GM23338 (cell line): ENCODE results near the gene TASL.
"Not testable (repeated sequence)": the region's sequence is repeated elsewhere in the genome, so short reads cannot be mapped to it uniquely, and the experiment has no call there.

Experiments
- CREB1 ChIP-seq: fragments of 250-450 bp; sonication (Bioruptor Pico); IDR thresholded peaks from 2 replicates; pipeline ENCODE4 v1.5.0; 2020; ENCODE audit warnings: low read depth, mild to moderate bottlenecking, moderate library complexity
- EZH2 ChIP-seq: fragments of 200-600 bp; sonication (generic); IDR thresholded peaks from one replicate; pipeline ENCODE4 v1.8.0; 2017; ENCODE audit warnings: antibody characterized with exemption, mild to moderate bottlenecking, low read depth; ENCODE audit not compliant: unreplicated experiment
- EZH2phosphoT487 ChIP-seq: fragments of 200-600 bp; sonication (generic); IDR thresholded peaks from one replicate; pipeline ENCODE4 v1.8.1; 2018; ENCODE audit warnings: antibody characterized with exemption; ENCODE audit not compliant: unreplicated experiment
- TF ChIP-seq, protein P1 (sequence below): IDR thresholded peaks from one replicate; pipeline ENCODE4 v1.6.1; 2018; ENCODE audit warnings: antibody characterized with exemption; ENCODE audit not compliant: unreplicated experiment
- TF ChIP-seq, protein P2 (sequence below), 2 experiments: fragments of 200-600 bp in 1 of 2; sonication (generic) in 1 of 2; conservative IDR thresholded peaks; 2 replicates each; pipeline versions ENCODE4 v1.5.1 to v1.6.1; 2016 to 2017; ENCODE audit warnings: antibody characterized with exemption in 2 of 2, low read depth in 2 of 2, mild to moderate bottlenecking in 2 of 2, moderate library complexity in 1 of 2
- TF ChIP-seq, protein P3 (sequence below): IDR thresholded peaks from 2 replicates; pipeline ENCODE4 v1.6.1; 2016; ENCODE audit warnings: antibody characterized with exemption

DNA sequence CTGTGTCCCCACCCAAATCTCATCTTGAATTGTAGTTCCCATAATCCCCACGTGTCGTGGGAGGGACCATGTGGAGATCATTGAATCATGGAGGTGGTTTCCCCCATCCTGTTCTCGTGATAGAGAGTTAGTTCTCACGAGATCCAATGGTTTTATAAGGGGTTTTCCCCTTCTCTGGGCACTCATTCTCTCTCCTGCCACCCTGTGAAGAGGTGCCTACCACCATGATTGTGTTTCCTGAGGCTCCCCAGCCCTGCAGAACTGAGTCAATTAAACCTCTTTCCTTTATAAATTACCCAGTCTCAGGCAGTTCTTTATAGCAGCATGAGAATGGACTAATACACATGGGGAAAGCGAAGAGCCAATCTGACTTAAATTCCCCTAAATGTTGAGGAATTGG, 14.5 kb downstream of the TASL start:
- TF ChIP-seq, protein P1, sequence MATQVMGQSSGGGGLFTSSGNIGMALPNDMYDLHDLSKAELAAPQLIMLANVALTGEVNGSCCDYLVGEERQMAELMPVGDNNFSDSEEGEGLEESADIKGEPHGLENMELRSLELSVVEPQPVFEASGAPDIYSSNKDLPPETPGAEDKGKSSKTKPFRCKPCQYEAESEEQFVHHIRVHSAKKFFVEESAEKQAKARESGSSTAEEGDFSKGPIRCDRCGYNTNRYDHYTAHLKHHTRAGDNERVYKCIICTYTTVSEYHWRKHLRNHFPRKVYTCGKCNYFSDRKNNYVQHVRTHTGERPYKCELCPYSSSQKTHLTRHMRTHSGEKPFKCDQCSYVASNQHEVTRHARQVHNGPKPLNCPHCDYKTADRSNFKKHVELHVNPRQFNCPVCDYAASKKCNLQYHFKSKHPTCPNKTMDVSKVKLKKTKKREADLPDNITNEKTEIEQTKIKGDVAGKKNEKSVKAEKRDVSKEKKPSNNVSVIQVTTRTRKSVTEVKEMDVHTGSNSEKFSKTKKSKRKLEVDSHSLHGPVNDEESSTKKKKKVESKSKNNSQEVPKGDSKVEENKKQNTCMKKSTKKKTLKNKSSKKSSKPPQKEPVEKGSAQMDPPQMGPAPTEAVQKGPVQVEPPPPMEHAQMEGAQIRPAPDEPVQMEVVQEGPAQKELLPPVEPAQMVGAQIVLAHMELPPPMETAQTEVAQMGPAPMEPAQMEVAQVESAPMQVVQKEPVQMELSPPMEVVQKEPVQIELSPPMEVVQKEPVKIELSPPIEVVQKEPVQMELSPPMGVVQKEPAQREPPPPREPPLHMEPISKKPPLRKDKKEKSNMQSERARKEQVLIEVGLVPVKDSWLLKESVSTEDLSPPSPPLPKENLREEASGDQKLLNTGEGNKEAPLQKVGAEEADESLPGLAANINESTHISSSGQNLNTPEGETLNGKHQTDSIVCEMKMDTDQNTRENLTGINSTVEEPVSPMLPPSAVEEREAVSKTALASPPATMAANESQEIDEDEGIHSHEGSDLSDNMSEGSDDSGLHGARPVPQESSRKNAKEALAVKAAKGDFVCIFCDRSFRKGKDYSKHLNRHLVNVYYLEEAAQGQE: not testable (repeated sequence)
- TF ChIP-seq, protein P2, sequence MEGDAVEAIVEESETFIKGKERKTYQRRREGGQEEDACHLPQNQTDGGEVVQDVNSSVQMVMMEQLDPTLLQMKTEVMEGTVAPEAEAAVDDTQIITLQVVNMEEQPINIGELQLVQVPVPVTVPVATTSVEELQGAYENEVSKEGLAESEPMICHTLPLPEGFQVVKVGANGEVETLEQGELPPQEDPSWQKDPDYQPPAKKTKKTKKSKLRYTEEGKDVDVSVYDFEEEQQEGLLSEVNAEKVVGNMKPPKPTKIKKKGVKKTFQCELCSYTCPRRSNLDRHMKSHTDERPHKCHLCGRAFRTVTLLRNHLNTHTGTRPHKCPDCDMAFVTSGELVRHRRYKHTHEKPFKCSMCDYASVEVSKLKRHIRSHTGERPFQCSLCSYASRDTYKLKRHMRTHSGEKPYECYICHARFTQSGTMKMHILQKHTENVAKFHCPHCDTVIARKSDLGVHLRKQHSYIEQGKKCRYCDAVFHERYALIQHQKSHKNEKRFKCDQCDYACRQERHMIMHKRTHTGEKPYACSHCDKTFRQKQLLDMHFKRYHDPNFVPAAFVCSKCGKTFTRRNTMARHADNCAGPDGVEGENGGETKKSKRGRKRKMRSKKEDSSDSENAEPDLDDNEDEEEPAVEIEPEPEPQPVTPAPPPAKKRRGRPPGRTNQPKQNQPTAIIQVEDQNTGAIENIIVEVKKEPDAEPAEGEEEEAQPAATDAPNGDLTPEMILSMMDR (conservative IDR thresholded peaks at IDR 0.05; ENCODE audit: low read depth in 2 of 2): not testable (repeated sequence)
- TF ChIP-seq EZH2; EZH2phosphoT487; CREB1 (CRISPR knock-in tag): not testable (repeated sequence)
- TF ChIP-seq, protein P3, sequence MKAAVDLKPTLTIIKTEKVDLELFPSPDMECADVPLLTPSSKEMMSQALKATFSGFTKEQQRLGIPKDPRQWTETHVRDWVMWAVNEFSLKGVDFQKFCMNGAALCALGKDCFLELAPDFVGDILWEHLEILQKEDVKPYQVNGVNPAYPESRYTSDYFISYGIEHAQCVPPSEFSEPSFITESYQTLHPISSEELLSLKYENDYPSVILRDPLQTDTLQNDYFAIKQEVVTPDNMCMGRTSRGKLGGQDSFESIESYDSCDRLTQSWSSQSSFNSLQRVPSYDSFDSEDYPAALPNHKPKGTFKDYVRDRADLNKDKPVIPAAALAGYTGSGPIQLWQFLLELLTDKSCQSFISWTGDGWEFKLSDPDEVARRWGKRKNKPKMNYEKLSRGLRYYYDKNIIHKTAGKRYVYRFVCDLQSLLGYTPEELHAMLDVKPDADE: not testable (repeated sequence)
